Measurements from ENCODE around the gene MTTP. TPM values are rescaled to one million over a fixed set of nuclear protein-coding genes. Genes with fewer than 3 reads are reported as not detected.

The MTTP gene
- total RNA-seq, 2 donors from 2014 or later, result 0.29 to 0.83 TPM

DNA sequence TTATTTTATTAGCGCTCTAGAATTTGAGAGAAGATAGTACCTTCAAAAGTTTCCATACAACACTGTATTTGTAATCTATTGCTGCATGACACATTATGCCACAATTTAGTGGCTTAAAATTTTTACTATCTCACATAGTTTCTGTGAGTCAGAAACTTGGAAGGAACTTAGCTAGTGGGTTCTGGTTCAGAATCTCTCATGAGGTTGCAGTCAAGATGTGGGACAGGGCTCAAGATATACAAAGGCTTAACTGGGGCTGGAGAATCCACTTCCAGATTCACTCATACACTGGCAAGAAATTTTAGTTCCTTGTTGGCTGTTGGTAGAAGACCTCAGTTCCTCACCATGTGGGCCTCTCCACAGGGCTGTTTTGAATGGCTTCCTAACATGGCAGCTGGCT is 94.5 kb downstream of the MTTP start:
- no peak for ATAC-seq (replicated peaks in 1 of 2)
- Mint-ChIP-seq H3K9me3 (peaks cover 19 to 20% of the 10 kb centered on the region in 2 donors), H3K27me3 (ENCODE audit: low read depth) (peaks cover 24% of the 10 kb centered on the region), H3K4me1 (ENCODE audit: low read depth) (no peaks in the 10 kb centered on the region), H3K36me3 (ENCODE audit: insufficient read depth in 2 of 2) (peaks cover 14 to 19% of the 10 kb centered on the region in 2 donors), H3K27ac (no peak overlapping the region), H3K4me3 (no peak overlapping the region)
- DNase-seq, result no peak

DNA sequence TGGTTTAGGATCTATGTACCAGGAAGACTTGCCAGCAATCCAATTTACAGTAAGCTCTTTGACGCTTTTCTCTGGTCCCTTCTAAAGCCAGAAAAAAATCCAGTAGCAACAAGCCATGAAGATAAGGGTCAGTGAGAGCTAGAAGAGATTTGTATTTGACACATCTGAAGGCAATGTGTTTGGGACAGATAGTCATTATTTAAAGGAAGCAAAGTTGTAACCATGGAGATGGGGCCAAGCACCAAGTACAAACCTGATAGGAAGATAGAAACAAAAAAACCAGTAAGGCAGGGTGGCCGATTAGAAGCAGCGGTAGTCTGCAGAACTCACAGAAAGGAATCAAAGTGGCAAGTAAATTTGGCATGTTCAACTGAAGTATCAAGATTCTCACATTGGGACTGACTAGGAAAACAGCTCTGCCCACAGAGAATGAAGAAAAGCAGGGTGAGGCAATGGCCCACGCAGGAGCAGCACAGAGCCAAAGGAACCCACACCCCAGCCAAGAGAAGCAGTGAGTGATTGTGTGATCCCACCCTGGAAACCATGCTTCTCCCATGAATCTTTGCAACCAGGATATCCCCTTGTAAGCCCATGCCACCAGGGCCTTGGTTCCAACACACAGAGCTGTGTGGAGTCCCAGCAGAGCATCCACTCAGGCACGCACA is 95.9 kb downstream of the MTTP start:
- Mint-ChIP-seq H3K27me3 (ENCODE audit: low read depth) (peaks cover 28% of the 10 kb centered on the region), H3K27ac (no peak overlapping the region), H3K36me3 (ENCODE audit: insufficient read depth in 2 of 2) (peaks cover 14 to 21% of the 10 kb centered on the region in 2 donors), H3K4me1 (ENCODE audit: low read depth) (no peaks in the 10 kb centered on the region), H3K4me3 (no peak overlapping the region), H3K9me3 (peaks cover 19 to 24% of the 10 kb centered on the region in 2 donors)
- ATAC-seq (replicated peaks in 1 of 2) (no peak), DNase-seq (no peak)

Other genes with a start within 250 kb of the MTTP start
- gene ADH1C, start 222.1 kb upstream of the MTTP start, total RNA-seq, result not detected
- gene ADH7, start 139.5 kb upstream of the MTTP start, total RNA-seq, result not detected
- gene C4orf17, start 63.8 kb upstream of the MTTP start, total RNA-seq, result under 1 TPM in 1 of 2 donors, not detected in 1; 0.09 TPM
- 1 to 10 TPM; 6.1 to 9.1 TPM for gene TRMT10A, start 10.8 kb upstream of the MTTP start, total RNA-seq
- not detected for gene C4orf54, start 83.0 kb downstream of the MTTP start, total RNA-seq
- gene DAPP1, start 242.0 kb downstream of the MTTP start, total RNA-seq, result 10 to 100 TPM; 40.7 to 48.1 TPM

All from activated T-cell treated with anti-CD3 and anti-CD28 coated beads, Interleukin-2, amount 50 U/mL, for 72 hours (primary cell).